ENCODE data around the gene FAXC.
"Not testable (repeated sequence)": the region's sequence is repeated elsewhere in the genome, so short reads cannot be mapped to it uniquely, and the experiment has no call there.

The FAXC gene

DNA sequence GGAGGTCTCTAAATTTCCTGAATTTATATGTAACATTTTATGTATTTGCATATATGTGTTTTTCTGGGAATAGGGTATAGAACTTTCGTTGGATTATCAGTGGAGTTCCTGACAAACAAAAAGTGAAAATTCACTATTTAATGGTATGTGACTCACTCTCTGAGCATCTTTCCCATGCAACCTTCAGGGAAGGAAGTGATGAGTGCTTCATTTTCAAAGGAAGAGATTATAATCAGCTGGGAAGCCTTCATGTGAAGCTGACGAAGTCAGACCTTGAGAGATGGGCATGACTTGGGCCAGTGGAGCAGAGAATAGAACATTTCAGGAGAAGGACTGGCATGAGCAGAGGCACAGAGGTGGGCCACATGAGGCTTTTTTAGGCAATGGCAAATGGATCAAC is 72.7 kb downstream of the FAXC start:
- DNase-seq: no peak

DNA sequence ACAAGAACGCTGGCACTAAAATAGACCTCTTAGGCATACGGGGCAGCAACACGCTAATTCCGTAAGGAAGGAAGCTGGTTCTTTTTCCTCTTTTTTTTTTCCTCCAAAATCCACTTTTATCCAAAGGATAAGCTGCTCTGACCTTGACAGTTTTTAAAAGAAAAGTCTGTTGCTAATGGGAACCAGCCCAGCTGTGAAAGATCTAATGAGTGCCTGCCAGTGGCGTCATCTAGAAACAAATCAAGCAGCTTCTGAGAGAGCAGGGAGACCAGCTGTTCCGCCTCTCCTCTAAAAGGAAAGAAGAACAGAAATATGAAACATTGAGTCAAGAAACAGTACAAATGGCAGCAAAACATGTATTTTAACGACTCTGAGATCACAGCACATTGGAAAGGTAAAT is 78.6 kb downstream of the FAXC start:
- DNase-seq: no peak

GRCh38 chr6:99270030-99270429 is 79.4 kb downstream of the FAXC start:
- DNase-seq: no peak

- no peak for DNase-seq
These were observed 80.3 kb downstream of the FAXC start for GRCh38 chr6:99269207-99269606.

- not testable (repeated sequence) for DNase-seq
These were observed 82.5 kb downstream of the FAXC start for GRCh38 chr6:99266996-99267395.

GRCh38 chr6:99265447-99265846 is 84.0 kb downstream of the FAXC start:
- not testable (repeated sequence) for DNase-seq

- no peak for DNase-seq
These were observed 94.6 kb downstream of the FAXC start for GRCh38 chr6:99254616-99255550.

- no peak for DNase-seq
These were observed 96.2 kb downstream of the FAXC start for GRCh38 chr6:99253271-99253670.

GRCh38 chr6:99252421-99252820 is 97.1 kb downstream of the FAXC start:
- DNase-seq: no peak

GRCh38 chr6:99250476-99250875 is 99.0 kb downstream of the FAXC start:
- DNase-seq: no peak

DNA sequence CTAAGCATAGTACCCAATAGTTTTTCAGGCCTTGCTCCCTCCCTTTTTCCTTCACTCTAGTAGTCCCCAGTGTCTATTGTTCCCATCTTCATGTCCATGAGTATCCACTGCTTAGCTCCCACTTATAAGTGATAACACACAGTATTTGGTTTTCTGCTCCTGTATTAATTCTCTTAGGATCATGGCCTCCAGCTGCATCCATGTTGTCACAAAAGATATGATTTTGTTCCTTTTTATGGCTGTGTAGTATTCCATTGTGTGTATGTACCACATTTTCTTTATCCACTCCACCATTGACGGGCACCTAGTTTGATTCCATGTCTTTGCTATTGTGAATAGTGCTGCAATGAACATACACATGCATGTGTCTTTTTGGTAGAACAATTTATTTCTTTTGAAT is 102.9 kb downstream of the FAXC start:
- DNase-seq: no peak

DNA sequence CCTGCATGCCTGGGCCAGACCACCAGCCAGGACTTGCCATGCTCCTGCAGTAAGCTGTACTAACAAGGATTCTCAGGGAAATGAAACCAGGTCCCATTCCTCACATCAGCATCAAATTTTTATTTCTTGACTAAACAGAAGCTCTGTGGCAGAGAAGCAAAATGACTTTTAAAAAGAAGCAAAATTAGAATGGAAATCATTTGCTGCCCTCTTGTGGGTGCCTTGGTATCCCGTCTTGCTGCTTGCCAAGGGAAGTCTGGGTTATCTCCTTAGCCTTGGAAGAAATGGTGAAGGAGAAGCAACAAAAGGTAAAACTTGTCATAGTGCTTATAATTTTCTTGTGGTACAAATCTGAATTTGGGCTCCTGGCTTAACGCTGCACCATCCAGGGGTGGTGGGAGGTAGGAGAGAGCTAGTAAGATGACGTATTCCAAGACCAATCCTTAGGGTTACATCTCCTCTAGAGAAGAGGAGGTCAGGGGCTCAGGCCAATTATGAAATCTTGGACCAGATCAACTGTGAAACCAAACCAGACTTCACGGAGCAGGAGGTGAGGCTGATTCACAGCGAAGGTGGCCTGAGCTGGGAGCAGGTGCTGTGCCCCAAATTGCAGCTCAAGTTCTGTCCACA is 107.5 kb downstream of the FAXC start:
- DNase-seq: no peak

GRCh38 chr6:99236010-99236409 is 113.5 kb downstream of the FAXC start:
- DNase-seq: no peak

DNA sequence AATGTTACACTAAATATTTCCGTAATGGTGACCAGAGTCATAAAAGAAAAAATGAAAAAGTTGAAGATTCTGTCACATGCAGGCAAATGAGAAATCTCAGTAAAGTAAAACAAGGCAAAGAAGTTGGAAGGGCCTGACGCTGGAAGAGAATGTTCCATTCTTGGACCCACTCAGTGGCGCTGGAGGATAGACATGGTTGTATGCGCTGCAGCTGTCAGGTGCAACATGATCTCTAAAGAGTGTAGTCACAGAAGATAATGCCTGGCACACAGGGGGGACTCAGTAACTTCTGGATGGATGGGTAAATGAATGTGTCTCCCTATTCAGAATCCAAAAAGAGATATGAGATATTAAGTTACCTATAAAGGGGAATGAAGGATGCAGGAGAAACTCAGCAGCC is 116.3 kb downstream of the FAXC start:
- DNase-seq: no peak

DNA sequence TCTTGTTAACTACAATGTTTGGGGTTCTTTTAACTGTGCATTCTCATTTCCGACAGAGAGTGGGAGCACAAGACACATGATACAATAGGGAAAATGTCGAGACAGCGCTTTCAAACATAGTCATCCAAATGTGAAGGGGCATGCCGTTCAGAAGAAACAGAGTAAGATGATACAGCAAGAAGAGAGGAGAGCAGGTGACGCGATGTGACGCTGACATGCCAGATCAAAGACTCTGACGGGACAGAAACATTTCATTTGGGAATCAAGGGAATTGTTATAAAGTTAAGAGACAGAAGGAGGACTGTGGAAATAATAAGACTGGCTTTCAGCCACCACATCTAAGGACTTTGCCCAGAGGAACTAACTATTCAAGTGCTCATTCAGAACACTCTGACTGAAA is 117.4 kb downstream of the FAXC start:
- DNase-seq: no peak

DNA sequence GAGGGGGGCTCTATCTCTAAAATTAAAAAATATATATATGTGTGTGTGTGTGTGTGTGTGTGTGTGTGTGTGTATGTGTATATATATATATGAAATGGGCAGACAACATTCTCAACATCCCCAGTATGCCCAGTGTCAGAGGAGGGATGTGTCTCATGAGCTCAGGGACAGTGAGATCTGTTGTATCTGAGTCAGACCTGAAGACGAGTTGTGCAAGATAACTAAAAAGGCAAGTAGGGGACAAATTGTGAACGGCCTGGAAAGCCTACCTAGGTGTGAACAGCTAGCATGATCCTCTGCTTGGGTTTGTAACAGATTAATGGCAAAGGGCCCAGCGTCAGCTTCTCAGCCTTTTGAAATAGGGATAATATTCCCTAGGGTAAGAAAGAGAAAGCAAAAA is 124.3 kb downstream of the FAXC start:
- DNase-seq: no peak

Data from GF-D8 (cell line).